GM21786 (cell line): ENCODE measurements around the gene SLC4A7.

Source experiments
- ATAC-seq: cut with Tn5 transposase; IDR thresholded peaks from one replicate; pipeline ENCODE4 v1.9.1; 2021; ENCODE audit not compliant: unreplicated experiment

The SLC4A7 gene

GRCh38 chr3:27326629-27327545 lies 157.3 kb downstream of the SLC4A7 start:
- no peak for ATAC-seq

DNA sequence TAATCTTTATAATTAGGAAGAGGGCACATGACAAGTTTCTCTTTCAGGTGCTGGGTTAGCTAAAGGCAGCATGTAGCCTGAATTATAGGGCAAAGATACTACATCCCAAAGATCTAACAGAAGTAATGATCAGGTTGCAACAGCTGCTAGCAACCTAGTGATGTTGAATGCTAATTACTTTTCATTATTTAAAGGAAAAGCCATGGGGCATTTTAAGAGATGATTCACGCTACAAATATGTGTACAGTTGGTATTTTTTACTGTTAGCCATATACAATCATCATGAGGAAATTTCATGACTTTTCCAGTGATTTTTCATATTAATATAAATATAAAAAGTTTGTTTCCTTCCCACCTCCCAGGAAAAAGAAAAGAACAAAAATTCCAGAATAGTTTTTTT lies 158.0 kb downstream of the SLC4A7 start:
- ATAC-seq, result no peak

- no peak for ATAC-seq
Measured at GRCh38 chr3:27325419-27325818, 158.8 kb downstream of the SLC4A7 start.

GRCh38 chr3:27324686-27325085 lies 159.5 kb downstream of the SLC4A7 start:
- no peak for ATAC-seq

DNA sequence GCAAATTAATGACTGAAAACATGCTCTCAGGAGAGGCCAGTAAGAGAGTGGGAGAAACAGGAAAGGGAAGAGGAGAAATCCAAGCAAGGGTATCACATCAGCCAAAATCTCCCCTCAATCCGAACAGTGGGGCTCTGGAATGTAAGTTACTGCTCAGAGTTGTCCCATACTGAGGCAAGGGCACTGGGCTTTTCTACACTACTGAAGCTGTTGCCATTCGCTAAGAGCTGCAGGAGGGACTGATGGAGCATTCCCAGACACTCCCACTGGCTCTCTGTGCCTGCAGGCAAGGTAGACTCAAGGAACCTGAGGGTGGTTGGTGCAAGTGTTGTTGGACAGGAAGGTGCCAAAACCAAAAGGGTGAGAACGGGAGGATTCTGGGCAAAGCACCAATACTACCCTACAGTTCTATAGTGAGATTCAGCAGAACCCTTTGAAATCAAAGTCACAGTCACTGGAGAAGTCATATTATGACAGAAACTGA lies 161.1 kb downstream of the SLC4A7 start:
- ATAC-seq, result no peak
